GM19324 (cell line): ENCODE results near the gene PPRC1.

Experiments
- ATAC-seq: cut with Tn5 transposase; IDR thresholded peaks from one replicate; pipeline ENCODE4 v1.9.1; 2021; ENCODE audit warnings: mild to moderate bottlenecking, moderate library complexity; ENCODE audit not compliant: unreplicated experiment, low FRiP score

PPRC1 gene

DNA sequence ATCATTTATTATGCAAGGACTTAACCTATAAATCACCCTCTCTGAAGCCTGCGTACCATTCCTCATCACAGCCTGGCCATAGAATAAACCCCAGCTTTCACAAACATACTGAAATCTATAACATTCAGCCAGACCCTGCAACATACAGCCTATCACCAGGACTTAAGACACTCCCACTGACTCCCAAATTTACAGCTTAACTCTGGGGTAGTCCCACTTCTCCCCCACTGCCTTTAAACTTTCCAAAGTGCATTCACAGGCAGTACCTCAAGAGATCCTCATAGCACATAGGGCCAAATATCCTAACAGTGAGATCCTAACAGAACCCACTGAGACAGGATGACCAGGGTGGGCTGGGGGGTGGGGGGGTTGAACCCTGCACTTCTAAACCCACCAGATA is 16.2 kb upstream of the PPRC1 start:
- ATAC-seq, result no peak

DNA sequence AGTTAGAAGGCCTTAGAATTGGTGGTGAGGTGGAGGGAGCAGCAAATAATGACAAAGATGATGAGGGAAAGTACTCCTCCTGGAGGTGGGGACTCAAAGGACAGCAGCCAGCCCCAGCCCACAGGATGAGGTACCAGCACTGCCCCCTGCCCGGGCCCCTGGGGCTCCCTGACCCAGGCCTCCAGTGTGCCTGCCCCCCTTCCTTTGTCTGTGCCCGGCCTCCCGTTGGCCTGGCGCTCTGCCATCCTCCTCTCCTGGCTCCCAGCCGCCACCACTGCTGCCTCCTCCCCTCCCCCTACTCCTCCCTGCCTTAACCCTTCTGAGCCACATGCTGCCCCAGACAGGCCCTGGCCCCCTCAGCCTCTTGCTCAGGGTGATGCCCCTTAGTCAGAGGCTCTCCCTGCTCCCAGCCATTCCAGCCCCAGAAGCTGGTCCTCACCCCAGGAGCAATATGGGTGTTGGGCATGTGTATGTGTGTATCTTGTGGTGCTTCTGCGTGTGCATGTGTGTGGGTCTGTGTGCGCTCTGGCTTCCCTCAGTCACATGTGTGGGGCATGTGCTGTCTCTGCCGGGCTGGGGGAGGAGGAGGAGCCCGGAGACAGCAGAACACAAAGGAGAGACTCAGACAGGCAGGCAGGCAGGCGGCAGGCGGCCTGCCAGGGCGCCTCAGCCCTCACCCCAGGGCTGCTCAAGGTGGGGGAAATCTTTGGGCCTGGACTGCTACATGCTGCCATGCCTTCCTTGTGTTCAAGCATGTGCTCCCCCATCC is 15.3 kb upstream of the PPRC1 start:
- no peak for ATAC-seq

DNA sequence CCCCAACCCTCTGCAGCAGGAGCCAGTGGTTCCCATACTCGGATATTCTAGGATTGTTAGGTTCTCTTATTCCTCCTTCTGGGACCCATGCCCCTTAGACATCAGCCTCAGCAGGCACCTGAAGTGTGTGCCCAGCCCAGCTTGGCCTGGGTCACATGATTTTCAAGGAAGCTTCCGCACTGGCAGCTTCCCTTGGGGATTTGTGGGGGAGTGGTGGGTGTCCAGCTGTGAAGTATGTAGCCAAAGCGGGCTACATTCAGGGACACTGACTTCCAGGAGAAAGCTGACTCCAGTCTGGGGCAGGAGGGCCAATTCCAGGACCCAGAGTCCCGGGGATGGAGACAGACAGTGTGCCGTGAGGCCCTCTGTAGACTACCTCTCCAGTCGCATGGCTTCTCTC is 14.0 kb upstream of the PPRC1 start:
- ATAC-seq, result no peak

GRCh38 chr10:102119417-102120141 is 13.3 kb upstream of the PPRC1 start:
- ATAC-seq, result no peak

- ATAC-seq, result peak; percentile 74
Observed at GRCh38 chr10:102120142-102120990, 12.5 kb upstream of the PPRC1 start, which contains the start of gene LDB1. Gene LDB1 (minus strand): TSS chr10:102120368. CDS start chr10:102120110, 258 bp downstream.

DNA sequence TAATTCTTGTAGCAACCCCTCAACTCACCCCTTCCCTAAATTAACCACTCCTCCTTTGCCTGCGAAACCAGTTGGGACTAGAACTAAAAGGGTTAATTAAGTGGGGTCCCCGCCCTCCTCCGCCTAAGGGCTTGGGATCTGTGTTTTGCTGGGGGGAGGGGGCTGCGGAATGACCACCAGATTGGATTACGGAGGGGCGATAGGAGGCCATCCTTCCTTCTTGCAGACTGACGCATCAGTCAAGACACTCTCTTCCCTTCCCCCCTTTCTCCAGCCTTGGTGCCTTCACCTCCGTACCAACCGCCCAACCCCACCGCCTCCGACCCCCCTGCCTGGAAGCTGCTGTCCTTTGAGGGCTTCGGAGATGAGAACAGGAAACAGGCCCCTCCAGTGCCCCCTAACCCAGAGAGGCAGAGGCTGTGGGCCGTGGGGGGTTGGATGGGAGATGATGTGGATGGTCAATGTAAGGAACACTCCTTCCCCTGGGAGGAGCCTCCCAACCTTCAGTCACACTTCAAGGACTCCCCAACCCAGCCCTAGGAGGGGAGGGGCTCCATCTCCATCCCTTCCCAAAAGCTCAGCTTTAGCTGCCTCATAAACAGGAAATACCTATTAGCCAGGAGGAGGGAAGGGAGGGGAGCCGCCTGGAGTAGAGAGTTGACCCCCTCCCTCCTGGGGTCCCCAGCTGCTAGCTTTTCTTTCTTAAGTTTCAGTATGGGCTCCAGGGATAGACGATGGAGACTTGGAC is 11.7 kb upstream of the PPRC1 start:
- no peak for ATAC-seq

DNA sequence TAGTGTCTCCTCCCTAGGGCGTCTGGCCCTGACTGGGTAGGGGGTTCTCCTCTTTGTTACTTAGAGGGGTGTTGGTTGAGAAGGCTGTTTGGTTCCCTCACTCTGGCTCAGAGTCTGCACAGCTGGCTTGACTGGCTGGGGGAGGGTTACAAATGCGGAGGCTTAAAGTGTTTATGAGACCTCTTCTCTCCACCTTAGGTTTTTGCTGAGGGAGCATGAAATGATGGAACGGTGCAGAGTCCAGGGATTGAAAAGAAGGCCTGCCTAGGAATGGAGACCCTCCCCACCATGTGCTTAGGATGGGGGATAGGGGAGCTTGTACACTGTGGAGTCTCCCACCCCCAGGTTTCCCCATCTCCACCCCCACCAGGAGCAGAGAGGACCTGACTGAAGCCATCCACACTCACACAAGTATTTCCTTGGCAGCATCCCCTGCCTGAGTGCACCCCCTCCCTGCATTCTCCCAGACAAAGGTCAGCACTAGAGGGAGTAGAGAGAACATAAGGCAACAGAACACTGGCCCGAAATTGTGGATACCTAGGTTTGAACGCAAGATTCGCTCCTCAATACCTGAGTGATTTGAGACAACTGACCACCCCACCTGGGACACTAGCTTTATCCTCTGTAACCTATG is 11.0 kb upstream of the PPRC1 start:
- no peak for ATAC-seq

- ATAC-seq, result no peak
Observed at GRCh38 chr10:102122450-102122849, 10.4 kb upstream of the PPRC1 start.

GRCh38 chr10:102123223-102123622 is 9.6 kb upstream of the PPRC1 start:
- no peak for ATAC-seq

DNA sequence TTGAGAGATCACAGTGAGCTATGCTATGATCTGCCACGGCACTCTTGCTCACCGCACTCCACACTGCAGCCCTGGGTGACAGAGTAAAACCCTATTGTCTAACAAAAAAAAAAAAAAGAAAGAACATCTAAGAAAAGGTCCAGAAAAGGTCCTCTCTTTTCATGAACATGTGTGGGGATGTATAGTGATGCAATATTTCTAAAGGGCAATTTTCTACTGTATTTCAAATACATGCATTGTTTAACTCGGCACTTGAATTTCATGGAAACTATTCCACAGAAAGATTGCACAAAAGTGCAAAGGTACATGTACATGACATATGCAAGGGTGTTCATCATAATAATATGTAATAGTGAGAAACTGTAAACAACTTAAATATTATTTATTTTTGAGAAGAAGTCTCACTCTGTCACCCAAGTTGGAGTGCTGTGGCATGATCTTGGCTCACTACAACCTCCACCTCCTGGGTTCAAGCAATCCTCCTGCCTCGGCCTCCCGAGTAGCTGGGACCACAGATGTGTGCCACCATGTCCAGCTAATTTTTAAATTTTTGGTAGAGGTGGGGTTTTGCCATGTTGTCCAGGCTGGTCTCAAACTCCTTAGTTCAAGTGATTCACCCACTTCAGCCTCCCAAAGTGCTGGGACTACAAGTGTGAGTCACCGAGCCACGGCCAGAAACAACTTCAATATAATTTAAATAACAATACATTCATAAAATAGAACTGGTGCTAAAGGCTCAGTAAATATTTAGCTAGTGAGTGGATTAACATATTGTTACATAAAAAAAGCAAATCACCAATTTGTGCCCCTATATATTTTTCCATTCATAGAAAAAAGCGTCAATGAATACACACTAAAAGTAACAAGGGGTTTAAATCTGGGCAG is 1.3 kb upstream of the PPRC1 start:
- no peak for ATAC-seq

DNA sequence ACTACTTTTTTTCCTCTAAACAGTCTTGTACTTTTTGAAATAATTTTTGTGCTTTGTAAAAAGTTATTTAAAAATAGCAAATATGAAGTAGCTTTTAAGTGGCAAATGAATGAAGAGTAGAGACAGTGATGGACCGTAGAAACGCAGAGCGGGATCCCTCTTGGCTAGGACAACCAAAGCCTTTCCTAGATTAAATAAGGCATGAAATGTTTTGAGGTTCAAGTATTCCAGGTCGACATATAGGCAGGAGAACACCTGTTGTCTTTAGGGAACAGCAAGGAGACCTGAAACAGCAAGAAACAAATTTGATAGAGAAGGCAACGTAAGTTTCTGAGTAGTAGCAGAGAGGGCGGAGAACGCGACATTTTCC is 662 bp upstream of the PPRC1 start:
- no peak for ATAC-seq

DNA sequence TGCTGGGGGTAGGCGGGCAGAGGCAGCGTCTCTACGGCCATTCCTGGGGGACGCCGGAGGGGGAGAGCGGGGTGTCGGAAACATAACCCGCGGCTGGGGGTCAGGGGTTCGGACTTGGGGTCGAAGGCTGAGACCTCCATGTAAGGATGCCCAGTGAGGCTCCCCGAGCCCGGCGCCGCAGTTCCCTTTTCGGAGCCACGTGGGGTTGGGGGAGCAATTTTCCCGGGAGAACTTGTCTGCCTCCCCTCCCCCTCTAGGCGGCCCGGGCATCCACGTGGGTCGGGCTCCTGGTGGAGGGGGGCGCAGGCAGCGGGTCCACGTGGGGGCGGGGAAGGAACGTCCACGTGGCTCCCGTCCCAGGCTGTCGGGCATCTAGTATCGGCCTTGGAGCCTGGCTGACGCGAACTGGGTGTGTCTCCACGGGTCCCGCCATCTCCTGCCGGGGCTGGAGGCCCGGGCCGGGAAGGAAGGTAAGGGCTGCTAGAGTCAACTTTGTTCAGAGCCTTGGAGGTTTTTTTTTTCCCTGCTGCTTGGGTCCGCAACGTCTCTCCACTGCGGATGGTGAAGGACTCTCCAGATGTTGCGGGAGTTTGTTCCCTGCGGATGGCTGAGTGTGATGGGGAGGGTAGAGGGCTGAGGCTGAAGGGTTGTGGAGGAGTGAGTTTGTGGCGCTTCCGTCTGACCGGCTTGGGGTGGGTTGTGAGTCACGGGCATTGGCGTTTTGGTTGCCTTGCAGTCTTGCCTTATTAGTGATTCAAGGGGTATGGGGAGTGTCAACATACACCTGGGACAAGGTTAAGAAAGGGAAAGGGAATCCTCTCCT is 744 bp downstream of the PPRC1 start:
- no peak for ATAC-seq

DNA sequence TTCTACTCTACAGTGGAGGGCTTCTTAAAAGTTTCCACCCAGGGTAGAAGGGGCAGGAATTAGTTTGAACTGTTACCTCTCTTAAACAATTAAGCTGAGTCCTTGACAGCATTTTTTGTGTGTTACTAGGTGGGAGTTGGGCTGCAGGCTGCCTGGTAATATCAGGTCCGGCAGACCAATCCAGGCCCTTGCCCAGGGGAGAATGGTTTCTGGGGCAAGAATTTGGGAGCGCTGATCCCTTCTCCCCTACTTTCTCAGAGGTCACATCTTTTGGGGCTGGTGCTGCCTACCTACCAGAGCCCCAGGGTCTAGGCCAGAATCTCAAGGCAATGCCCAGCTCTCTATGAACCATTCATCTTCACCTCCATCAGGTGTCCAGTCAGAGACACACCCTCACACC is 1.6 kb downstream of the PPRC1 start:
- no peak for ATAC-seq

DNA sequence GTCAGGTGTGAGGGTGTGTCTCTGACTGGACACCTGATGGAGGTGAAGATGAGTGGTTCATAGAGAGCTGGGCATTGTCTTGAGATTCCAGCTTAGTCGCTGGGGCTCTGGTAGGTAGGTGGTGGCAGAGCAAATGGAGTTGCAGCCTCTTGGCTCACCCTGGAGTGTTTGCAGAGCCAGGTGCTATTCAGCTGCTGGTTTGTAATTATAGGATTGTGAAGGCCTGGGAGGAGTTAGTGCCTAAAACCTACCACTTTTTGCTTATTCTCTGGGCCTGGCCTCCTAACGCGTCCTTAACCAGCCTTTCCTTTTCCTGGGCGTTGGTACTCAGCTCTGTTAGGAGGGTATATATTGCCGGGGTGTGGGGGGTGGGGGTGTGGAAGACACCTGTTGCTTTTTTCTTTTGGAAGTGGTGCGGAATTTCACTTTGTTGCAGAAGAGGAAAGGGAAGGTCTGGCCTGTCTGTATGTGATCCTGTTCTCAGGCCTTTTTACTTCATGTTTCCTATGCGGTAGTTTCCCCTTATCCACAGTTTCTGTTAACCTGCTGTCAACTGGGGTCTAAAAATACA is 3.2 kb downstream of the PPRC1 start:
- no peak for ATAC-seq

GRCh38 chr10:102139281-102140110 is 6.7 kb downstream of the PPRC1 start:
- no peak for ATAC-seq

- no peak for ATAC-seq
Observed at GRCh38 chr10:102140218-102140617, 7.4 kb downstream of the PPRC1 start.
